GM18907 (cell line): ENCODE results near the gene DPP9.
A peak's percentile ranks its signal among the peaks of the same experiment; 100 is the strongest.

Experiments used
- ATAC-seq: cut with Tn5 transposase; IDR thresholded peaks from one replicate; pipeline ENCODE4 v1.9.1; 2021; ENCODE audit warnings: mild to moderate bottlenecking, moderate library complexity; ENCODE audit not compliant: unreplicated experiment

The DPP9 gene

GRCh38 chr19:4662020-4662695, 61.5 kb downstream of the DPP9 start:
- ATAC-seq: no peak

- ATAC-seq: no peak
Observed at GRCh38 chr19:4660993-4661392, 62.6 kb downstream of the DPP9 start.

- ATAC-seq: no peak
Observed at GRCh38 chr19:4660181-4660791, 63.4 kb downstream of the DPP9 start.

- ATAC-seq: no peak
Observed at GRCh38 chr19:4657835-4658234, 65.8 kb downstream of the DPP9 start.

- ATAC-seq: no peak
Observed at GRCh38 chr19:4657262-4657661, 66.4 kb downstream of the DPP9 start.

GRCh38 chr19:4656102-4656501, 67.5 kb downstream of the DPP9 start:
- no peak for ATAC-seq

- no peak for ATAC-seq
Observed at GRCh38 chr19:4654437-4655361, 68.9 kb downstream of the DPP9 start.

- no peak for ATAC-seq
Observed at GRCh38 chr19:4653793-4654436, 69.7 kb downstream of the DPP9 start.

- ATAC-seq: no peak
Observed at GRCh38 chr19:4652075-4652474, 71.6 kb downstream of the DPP9 start.

GRCh38 chr19:4650159-4650558, 73.5 kb downstream of the DPP9 start:
- no peak for ATAC-seq

- ATAC-seq: no peak
Observed at GRCh38 chr19:4649392-4650047, 74.1 kb downstream of the DPP9 start.

- no peak for ATAC-seq
Observed at GRCh38 chr19:4647676-4648644, 75.7 kb downstream of the DPP9 start.

GRCh38 chr19:4645718-4646117, 77.9 kb downstream of the DPP9 start:
- no peak for ATAC-seq

GRCh38 chr19:4642625-4643024, 81.0 kb downstream of the DPP9 start:
- ATAC-seq: no peak

GRCh38 chr19:4641132-4641531, 82.5 kb downstream of the DPP9 start:
- ATAC-seq: no peak

- no peak for ATAC-seq
Observed at GRCh38 chr19:4640247-4641000, 83.2 kb downstream of the DPP9 start.

- ATAC-seq: peak; percentile 19
Observed at GRCh38 chr19:4639531-4640246, 84.0 kb downstream of the DPP9 start.

- peak; percentile 72 for ATAC-seq
Observed at GRCh38 chr19:4638828-4639530, 84.7 kb downstream of the DPP9 start, which contains the start of gene TNFAIP8L1. Gene TNFAIP8L1 (plus strand): TSS chr19:4639516. CDS start chr19:4651870, 12,354 bp downstream.
